Ureter (tissue), 1 donor: ENCODE measurements around the gene CCDC183. TPM values are rescaled to one million over a fixed set of nuclear protein-coding genes. Genes with fewer than 3 reads are reported as not detected.
"Not testable (repeated sequence)": the region's sequence is repeated elsewhere in the genome, so short reads cannot be mapped to it uniquely, and the experiment has no call there.

Experiments
- DNase-seq: peaks from one replicate; pipeline ENCODE4 v3.0.0-alpha.2; 2020; ENCODE audit warnings: low spot score
- total RNA-seq: library from RNA; stranded (reverse); gene quantifications from one replicate; pipeline ENCODE4 v1.2.4, GENCODE V29; 2023
- donor health status: DM: yes; HTN: yes; CAD: no.

CCDC183 gene
- total RNA-seq: 0.18 TPM

GRCh38 chr9:136796238-136796774 is at the start of gene CCDC183:
CCDC183 (plus strand) TSS chr9:136796338; CDS start chr9:136796398, 60 bp downstream.
- no peak for DNase-seq

GRCh38 chr9:136746621-136747020 is 49.5 kb upstream of the CCDC183 start:
- no peak for DNase-seq

- DNase-seq: no peak
Measured at GRCh38 chr9:136747161-136748060, 48.7 kb upstream of the CCDC183 start.

- no peak for DNase-seq
Measured at GRCh38 chr9:136748201-136748600, 47.9 kb upstream of the CCDC183 start, which contains the start of gene LCN6. LCN6 (minus strand) TSS chr9:136748525; CDS start chr9:136748483, 42 bp downstream.

GRCh38 chr9:136748666-136749611 is 47.2 kb upstream of the CCDC183 start:
- DNase-seq: no peak

GRCh38 chr9:136750526-136750925 is 45.6 kb upstream of the CCDC183 start:
- no peak for DNase-seq

GRCh38 chr9:136751244-136751643 is 44.9 kb upstream of the CCDC183 start:
- no peak for DNase-seq

- DNase-seq: no peak
Measured at GRCh38 chr9:136751814-136752213, 44.3 kb upstream of the CCDC183 start.

- no peak for DNase-seq
Measured at GRCh38 chr9:136753371-136754058, 42.6 kb upstream of the CCDC183 start.

- DNase-seq: no peak
Measured at GRCh38 chr9:136754059-136754572, 42.0 kb upstream of the CCDC183 start.

- no peak for DNase-seq
Measured at GRCh38 chr9:136754626-136755301, 41.4 kb upstream of the CCDC183 start.

- DNase-seq: not testable (repeated sequence)
Measured at GRCh38 chr9:136755302-136756133, 40.6 kb upstream of the CCDC183 start.

GRCh38 chr9:136756134-136756438 is 40.1 kb upstream of the CCDC183 start:
- no peak for DNase-seq

- DNase-seq: no peak
Measured at GRCh38 chr9:136756836-136757235, 39.3 kb upstream of the CCDC183 start.

- no peak for DNase-seq
Measured at GRCh38 chr9:136757328-136757727, 38.8 kb upstream of the CCDC183 start.

- DNase-seq: no peak
Measured at GRCh38 chr9:136757751-136758140, 38.4 kb upstream of the CCDC183 start.

- DNase-seq: no peak
Measured at GRCh38 chr9:136759001-136759400, 37.1 kb upstream of the CCDC183 start.

- DNase-seq: no peak
Measured at GRCh38 chr9:136759436-136760325, 36.5 kb upstream of the CCDC183 start.

GRCh38 chr9:136760424-136760823 is 35.7 kb upstream of the CCDC183 start:
- no peak for DNase-seq
